Large intestine (tissue), 3 donors: ENCODE data around the gene FNIP1. TPM values are rescaled to one million over a fixed set of nuclear protein-coding genes. Genes with fewer than 3 reads are reported as not detected.
"Not testable (repeated sequence)": the region's sequence is repeated elsewhere in the genome, so short reads cannot be mapped to it uniquely, and the experiment has no call there.

Experiments
- DNase-seq, 2 donors: peaks; one replicate each; pipeline versions ENCODE4 v3.0.0 to v3.0.0-alpha.2; 2013
- H3K27ac ChIP-seq: one replicate; pipeline ENCODE4 v1.5.1; 2013; ENCODE audit warnings: low read length
- H3K27me3 ChIP-seq: 2 replicates; pipeline ENCODE4 v1.6.1; 2013; ENCODE audit warnings: low read length; ENCODE audit not compliant: control insufficient read depth, insufficient read depth
- H3K36me3 ChIP-seq: 2 replicates; pipeline ENCODE4 v1.6.1; 2013; ENCODE audit warnings: low read length; ENCODE audit not compliant: control insufficient read depth, insufficient read depth
- H3K4me1 ChIP-seq: one replicate; pipeline ENCODE4 v1.6.1; 2013; ENCODE audit warnings: low read length; ENCODE audit not compliant: control insufficient read depth, insufficient read depth
- H3K4me3 ChIP-seq: one replicate; pipeline ENCODE4 v1.5.1; 2013; ENCODE audit warnings: low read length
- H3K9me3 ChIP-seq: one replicate; pipeline ENCODE4 v1.6.1; 2013; ENCODE audit warnings: mild to moderate bottlenecking, low read depth, low read length, moderate library complexity; ENCODE audit not compliant: control insufficient read depth
- WGBS: methylation state at CpG from one replicate; pipeline ENCODE4 v1.1.5; 2013; ENCODE audit warnings: low lambda C conversion rate; ENCODE audit not compliant: insufficient coverage; 5-methylcytosine and 5-hydroxymethylcytosine counted together
- polyA plus RNA-seq: library from polyadenylated mRNA; unstranded; fragments of 120-200 nt; gene quantifications from one replicate; pipeline ENCODE4 v1.2.1, GENCODE V29; 2013

The FNIP1 gene
- polyA plus RNA-seq, 1 donor = 21.9 TPM

DNA sequence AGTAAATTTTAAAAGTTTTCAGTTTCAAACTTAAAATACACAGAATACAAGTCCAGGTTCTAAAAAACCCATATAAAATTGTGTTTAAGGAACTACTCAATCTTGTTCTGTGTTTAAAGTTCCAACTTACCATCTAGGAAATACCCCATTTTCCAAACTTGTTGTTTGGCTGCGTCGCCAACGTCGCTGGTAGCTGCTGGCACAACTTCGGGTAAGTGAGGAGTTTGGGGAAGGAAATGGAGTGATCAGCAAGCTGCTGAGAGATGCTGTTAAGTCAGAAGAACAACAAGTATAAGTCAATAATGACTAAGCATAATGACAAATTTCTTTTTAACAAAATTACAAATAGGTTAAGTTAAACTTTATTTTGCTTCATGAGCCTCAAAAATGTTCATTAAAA lies 90.5 kb downstream of the FNIP1 start:
- no CpG with 5 or more reads among the region's 5 CpGs for WGBS
- no peak for DNase-seq
- Histone ChIP-seq H3K9me3 (no peaks in the 10 kb centered on the region), H3K27ac (no peak overlapping the region), H3K4me1 (no peaks in the 10 kb centered on the region), H3K27me3 (no peaks in the 10 kb centered on the region), H3K36me3 (peaks cover 55% of the 10 kb centered on the region), H3K4me3 (no peak overlapping the region)

DNA sequence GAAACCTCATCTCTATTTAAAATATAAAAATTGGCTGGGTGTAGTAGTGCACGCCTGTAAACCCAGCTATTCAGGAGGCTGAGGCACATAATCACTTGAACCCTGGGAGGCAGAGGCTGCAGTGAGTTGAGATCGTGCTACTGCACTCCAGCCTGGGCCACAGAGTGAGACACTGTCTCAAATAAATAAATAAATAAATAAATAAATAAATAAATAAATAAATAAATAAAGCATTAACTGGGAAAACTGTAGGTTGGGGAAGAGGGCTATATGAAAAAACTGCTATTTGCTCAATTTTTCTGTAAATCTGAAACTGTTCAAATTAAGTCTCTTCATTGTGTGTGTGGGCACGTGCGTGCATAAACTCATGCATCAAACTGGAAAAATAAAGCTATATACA lies 101.9 kb downstream of the FNIP1 start:
- WGBS = no CpG with 5 or more reads among the region's 4 CpGs
- Histone ChIP-seq H3K36me3 (peaks cover 22% of the 10 kb centered on the region), H3K9me3 (no peaks in the 10 kb centered on the region), H3K4me1 (no peaks in the 10 kb centered on the region), H3K27me3 (no peaks in the 10 kb centered on the region), H3K27ac (no peak overlapping the region), H3K4me3 (no peak overlapping the region)
- no peak for DNase-seq

DNA sequence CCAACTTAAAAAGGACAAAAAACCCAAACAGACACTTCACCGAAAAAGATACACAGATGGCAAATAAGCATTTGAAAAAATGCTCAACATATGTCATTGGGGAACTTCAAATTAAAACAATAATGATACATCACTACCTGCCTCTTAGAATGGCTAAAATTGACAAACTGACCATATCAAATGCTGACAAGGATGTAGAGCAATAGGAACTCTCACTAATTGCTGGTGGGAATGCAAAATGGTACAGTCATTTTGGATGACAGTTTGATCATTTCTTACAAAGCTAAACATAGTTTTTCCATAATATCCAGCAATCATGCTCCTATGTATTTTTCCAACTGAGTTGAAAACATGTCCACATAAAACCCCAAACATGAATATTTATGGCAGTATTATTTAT lies 102.9 kb downstream of the FNIP1 start:
- Histone ChIP-seq H3K27me3 (no peaks in the 10 kb centered on the region), H3K4me1 (no peaks in the 10 kb centered on the region), H3K36me3 (peaks cover 22% of the 10 kb centered on the region), H3K9me3 (no peaks in the 10 kb centered on the region), H3K4me3 (no peak overlapping the region), H3K27ac (no peak overlapping the region)
- DNase-seq = no peak
- 90% methylated on average over 1 of the region's 1 CpG for WGBS

DNA sequence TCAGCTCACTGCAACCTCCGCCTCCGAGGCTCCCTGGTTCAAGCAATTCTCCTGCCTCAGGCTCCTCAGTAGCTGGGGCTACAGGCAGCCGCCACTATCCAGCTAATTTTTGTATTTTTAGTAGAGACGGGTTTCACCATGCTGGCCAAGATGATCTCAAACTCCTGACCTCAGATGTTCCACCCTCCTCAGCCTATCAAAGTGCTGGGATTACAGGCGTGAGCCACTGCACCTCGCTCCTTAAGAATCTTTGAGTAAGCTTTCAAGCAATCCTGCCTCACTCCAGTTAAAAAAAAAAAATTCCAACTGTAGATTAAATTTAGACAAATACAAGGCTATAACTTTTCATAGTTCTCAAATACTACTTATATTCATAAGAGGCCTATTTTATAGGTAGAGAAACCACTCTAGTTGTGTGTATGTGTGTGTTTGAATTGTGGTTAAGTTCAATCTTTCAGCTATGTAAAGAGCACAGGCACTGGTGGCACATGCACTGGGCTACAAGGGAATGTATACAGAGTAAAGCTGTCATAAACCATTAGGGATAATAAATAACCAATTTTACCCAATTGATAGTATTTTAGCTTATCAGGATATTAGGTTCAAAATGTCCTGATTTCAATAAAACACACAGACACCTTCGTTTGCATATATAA lies 111.2 kb downstream of the FNIP1 start:
- no peak overlapping the region for H3K4me3 ChIP-seq
- H3K4me1 ChIP-seq = no peaks in the 10 kb centered on the region
- H3K27ac ChIP-seq = no peak overlapping the region
- no CpG with 5 or more reads among the region's 7 CpGs for WGBS
- no peaks in the 10 kb centered on the region for H3K9me3 ChIP-seq
- no peak for DNase-seq
- no peaks in the 10 kb centered on the region for H3K27me3 ChIP-seq
- H3K36me3 ChIP-seq = peaks cover 18% of the 10 kb centered on the region

DNA sequence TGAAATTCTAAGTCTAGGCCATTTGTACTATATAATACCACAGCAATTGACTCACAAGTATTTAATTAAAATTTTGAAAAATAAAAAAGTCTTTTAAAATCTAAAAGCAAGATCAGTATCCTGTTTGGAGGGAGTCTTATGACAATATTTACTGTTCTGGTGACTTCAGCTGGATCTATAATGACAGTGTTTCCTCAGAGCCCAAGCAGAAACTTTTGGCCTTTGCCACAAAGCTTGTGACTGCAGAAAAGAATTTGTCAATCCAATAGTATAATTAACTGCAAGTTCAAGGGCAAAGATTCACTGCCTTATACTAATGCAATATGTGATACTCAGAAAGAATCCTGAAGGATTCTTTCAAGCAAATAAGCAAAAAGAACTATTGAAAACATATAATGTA lies 112.2 kb downstream of the FNIP1 start:
- no peak overlapping the region for H3K4me3 ChIP-seq
- no peaks in the 10 kb centered on the region for H3K27me3 ChIP-seq
- H3K27ac ChIP-seq = peak overlapping the region; percentile 24
- DNase-seq = peak in 1 of 2 donors; percentile 39
- H3K36me3 ChIP-seq = peaks cover 12% of the 10 kb centered on the region
- H3K9me3 ChIP-seq = no peaks in the 10 kb centered on the region
- no peaks in the 10 kb centered on the region for H3K4me1 ChIP-seq

DNA sequence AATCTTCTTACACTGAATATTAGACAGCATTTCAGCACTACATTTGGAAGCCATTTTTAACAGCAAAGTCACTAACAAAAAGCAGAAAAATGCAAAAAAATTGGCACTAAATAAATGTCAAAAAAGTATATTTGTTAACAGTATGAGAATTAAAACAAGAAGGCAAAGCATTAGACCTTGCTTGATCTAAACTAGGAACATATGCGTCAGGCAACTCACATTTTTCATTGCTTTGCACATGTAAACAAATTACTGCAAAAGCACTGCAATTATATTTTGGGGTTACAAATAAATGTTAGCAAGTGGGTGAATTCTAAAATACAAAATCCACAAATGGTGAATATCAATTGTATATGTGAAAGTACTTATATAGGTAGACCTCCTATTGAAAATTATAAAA lies 112.8 kb downstream of the FNIP1 start:
- WGBS = no CpG with 5 or more reads among the region's 1 CpG
- Histone ChIP-seq H3K27ac (peak overlapping the region; percentile 24), H3K27me3 (no peaks in the 10 kb centered on the region), H3K4me1 (no peaks in the 10 kb centered on the region), H3K4me3 (no peak overlapping the region), H3K36me3 (peaks cover 15% of the 10 kb centered on the region), H3K9me3 (no peaks in the 10 kb centered on the region)
- DNase-seq = no peak

DNA sequence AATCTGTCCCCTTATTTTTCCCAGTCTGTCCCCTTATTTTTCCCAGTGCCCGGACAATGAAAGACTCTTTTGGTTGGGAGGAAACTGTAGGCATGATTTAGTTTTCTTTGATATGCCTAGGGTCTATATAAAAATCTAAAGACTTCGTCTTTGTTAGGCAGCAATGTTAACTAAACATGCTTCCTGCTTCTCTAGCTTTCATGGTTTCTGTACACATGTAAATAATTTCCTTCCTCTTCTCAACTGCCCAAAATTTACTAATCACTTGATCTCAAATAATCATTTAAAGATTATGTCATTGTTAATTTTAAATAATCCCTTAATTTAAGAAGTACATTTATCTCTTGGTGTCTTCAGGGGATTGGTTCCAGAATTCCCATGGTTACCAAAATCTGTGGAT lies 114.0 kb downstream of the FNIP1 start:
- Histone ChIP-seq H3K4me3 (no peak overlapping the region), H3K27ac (no peak overlapping the region), H3K9me3 (no peaks in the 10 kb centered on the region), H3K27me3 (no peaks in the 10 kb centered on the region), H3K36me3 (peaks cover 21% of the 10 kb centered on the region), H3K4me1 (no peaks in the 10 kb centered on the region)
- 83% methylated on average over 2 of the region's 2 CpGs for WGBS
- DNase-seq = no peak

DNA sequence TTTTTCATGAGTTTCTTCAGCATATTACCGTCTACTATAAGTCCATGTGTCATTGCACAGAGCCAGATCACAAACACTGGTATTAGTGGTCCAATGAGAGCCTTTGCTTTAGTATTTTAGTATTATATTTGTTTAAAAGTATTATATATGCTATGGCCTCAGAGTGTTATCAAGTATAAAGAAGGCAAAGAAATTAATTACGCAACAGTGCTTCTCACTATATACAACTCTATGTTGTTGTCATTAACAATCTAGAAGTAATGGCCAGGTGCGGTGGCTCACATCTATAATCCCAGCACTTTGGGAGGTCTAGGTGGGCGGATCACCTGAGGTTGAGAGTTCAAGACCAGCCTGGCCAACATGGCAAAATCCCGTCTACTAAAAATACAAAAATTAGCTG lies 114.6 kb downstream of the FNIP1 start:
- no peaks in the 10 kb centered on the region for H3K27me3 ChIP-seq
- WGBS = 100% methylated on average over 1 of the region's 5 CpGs
- no peak for DNase-seq
- no peak overlapping the region for H3K27ac ChIP-seq
- no peaks in the 10 kb centered on the region for H3K9me3 ChIP-seq
- H3K4me1 ChIP-seq = no peaks in the 10 kb centered on the region
- H3K4me3 ChIP-seq = no peak overlapping the region
- peaks cover 25% of the 10 kb centered on the region for H3K36me3 ChIP-seq

DNA sequence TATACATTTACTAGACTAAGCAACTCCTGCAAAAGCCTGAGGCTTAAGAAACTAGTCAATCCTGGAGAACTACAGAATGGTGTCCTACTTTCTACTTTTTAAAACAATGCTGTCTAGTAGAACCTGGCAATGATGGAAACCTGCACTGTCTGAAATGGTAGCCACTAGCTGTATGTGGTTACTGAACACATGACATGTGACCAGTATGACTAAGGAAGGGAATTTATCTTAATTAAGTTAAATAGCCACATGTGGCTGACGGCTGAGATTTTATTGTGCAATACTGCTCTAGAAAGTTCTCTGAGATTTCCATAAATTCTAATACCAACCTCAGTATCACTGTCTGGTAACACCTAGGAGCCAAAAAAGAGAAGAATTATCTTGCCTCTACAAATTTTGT lies 116.9 kb downstream of the FNIP1 start:
- WGBS = no CpG with 5 or more reads among the region's 1 CpG
- H3K9me3 ChIP-seq = no peaks in the 10 kb centered on the region
- no peak overlapping the region for H3K4me3 ChIP-seq
- DNase-seq = peak in 1 of 2 donors; percentile 37
- no peaks in the 10 kb centered on the region for H3K27me3 ChIP-seq
- H3K36me3 ChIP-seq = peaks cover 37% of the 10 kb centered on the region
- H3K4me1 ChIP-seq = no peaks in the 10 kb centered on the region
- no peak overlapping the region for H3K27ac ChIP-seq

DNA sequence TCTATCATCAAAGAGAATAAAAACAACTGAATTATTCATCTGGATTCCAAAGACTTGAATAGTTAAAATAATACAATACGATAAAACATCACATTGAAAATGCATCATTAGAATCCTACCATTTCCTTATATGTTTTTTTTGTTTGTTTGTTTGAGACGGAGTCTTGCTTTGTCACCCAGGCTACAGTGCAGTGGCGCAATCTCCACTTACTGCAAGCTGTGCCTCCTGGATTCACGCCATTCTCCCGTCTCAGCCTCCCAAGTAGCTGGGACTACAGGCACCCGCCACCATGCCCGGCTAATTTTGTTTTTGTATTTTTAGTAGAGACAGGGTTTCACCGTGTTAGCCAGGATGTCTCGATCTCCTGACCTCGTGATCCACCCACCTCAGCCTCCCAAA lies 118.5 kb downstream of the FNIP1 start:
- H3K4me3 ChIP-seq, H3K27me3 ChIP-seq, H3K27ac ChIP-seq, H3K9me3 ChIP-seq, H3K4me1 ChIP-seq, DNase-seq: not testable (repeated sequence)
- no CpG with 5 or more reads among the region's 10 CpGs for WGBS
- peaks cover 50% of the 10 kb centered on the region for H3K36me3 ChIP-seq

DNA sequence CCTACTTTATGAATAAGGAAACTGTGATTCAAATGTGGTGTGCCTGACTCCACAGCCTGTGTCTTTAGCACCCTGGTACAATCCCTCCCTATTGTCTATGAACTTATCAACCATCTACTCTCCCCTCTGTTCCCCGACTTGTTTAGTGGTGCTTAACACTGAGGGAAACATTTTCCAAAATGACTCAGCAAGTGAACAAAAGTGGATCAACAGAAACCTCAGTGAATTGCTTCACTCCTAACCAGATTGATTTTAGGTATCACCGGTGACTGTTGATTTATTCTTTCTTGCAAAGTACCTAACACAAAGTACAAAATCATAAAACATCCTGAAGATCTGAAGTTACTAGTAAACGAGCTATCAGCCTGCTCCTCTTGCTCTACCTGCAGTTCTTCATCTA lies 119.7 kb downstream of the FNIP1 start:
- Histone ChIP-seq H3K27me3 (no peaks in the 10 kb centered on the region), H3K4me1 (no peaks in the 10 kb centered on the region), H3K4me3 (no peak overlapping the region), H3K36me3 (peaks cover 53% of the 10 kb centered on the region), H3K9me3 (no peaks in the 10 kb centered on the region), H3K27ac (no peak overlapping the region)
- no peak for DNase-seq
- no CpG with 5 or more reads among the region's 3 CpGs for WGBS
